ENCODE data around the gene ILF3. TPM values are rescaled to one million over a fixed set of nuclear protein-coding genes. Genes with fewer than 3 reads are reported as not detected.
A peak's percentile ranks its signal among the peaks of the same experiment; 100 is the strongest.

ILF3 gene
- total and polyA plus RNA-seq, 2 of the 13 experiments (the other 11 are each of a cell fraction or from before 2014, with no cell fraction given): 120 to 173 TPM

GRCh38 chr19:10640361-10640760, 13.8 kb upstream of the ILF3 start (continued):
- TF ChIP-seq ZNF83 (CRISPR knock-in tag; IDR thresholded peaks at IDR 0.05; ENCODE audit: borderline replicate concordance) (no peak), GATAD2A (CRISPR knock-in tag; IDR thresholded peaks at IDR 0.05) (0 out of 2 replicates have a peak, but pooled peaks have one; percentile 16), PAXIP1 (CRISPR knock-in tag; conservative IDR thresholded peaks at IDR 0.05) (peak; percentile 61), SALL1 (CRISPR knock-in tag; IDR thresholded peaks at IDR 0.05) (peak; percentile 53), ZBTB25 (CRISPR knock-in tag; IDR thresholded peaks at IDR 0.05) (no peak), ZMYM3 (CRISPR knock-in tag; IDR thresholded peaks at IDR 0.05) (peak; percentile 64; the same call in 1 of the 2 replicates), KAT7 (CRISPR knock-in tag; IDR thresholded peaks at IDR 0.05; ENCODE audit: borderline replicate concordance) (no peak), HNF4G (IDR thresholded peaks at IDR 0.05; ENCODE audit: borderline replicate concordance, low read depth, low read length) (peak; percentile 74; the same call in 1 of the 2 replicates), HNF4G (CRISPR knock-in tag; IDR thresholded peaks at IDR 0.05; ENCODE audit: borderline replicate concordance, low read depth) (no peak), BCL6 (CRISPR knock-in tag; IDR thresholded peaks at IDR 0.05) (no peak), PHF21A (CRISPR knock-in tag; IDR thresholded peaks at IDR 0.05) (peak; percentile 51), FOXK1 (CRISPR knock-in tag; IDR thresholded peaks at IDR 0.05; ENCODE audit: borderline replicate concordance, low read depth) (no peak), AGO1 (IDR thresholded peaks at IDR 0.05; ENCODE audit: low read depth, low read length, poor library complexity, severe bottlenecking) (no peak), SRSF9 (IDR thresholded peaks at IDR 0.05; ENCODE audit: borderline replicate concordance, insufficient read depth, low read depth, low read length, poor library complexity, severe bottlenecking) (no peak), CHD4 (IDR thresholded peaks at IDR 0.05; ENCODE audit: borderline replicate concordance, low read length) (no peak), ZSCAN9 (CRISPR knock-in tag; IDR thresholded peaks at IDR 0.05; ENCODE audit: borderline replicate concordance) (no peak), ZBTB42 (CRISPR knock-in tag; IDR thresholded peaks at IDR 0.05) (no peak), ZNF737 (CRISPR knock-in tag; IDR thresholded peaks at IDR 0.05; ENCODE audit: borderline replicate concordance) (no peak), MTERF4 (CRISPR knock-in tag; IDR thresholded peaks at IDR 0.05) (no peak), CCAR2 (optimal IDR thresholded peaks at IDR 0.05; ENCODE audit: low read depth, low read length) (no peak), FOXJ3 (CRISPR knock-in tag; IDR thresholded peaks at IDR 0.05; ENCODE audit: borderline replicate concordance) (no peak), KDM5B (CRISPR knock-in tag; IDR thresholded peaks at IDR 0.05; ENCODE audit: borderline replicate concordance) (no peak), HNF4A (CRISPR knock-in tag; IDR thresholded peaks at IDR 0.05) (peak; percentile 94), SAP130 (CRISPR knock-in tag; IDR thresholded peaks at IDR 0.05; ENCODE audit: low read depth) (peak; percentile 41; the same call in 1 of the 2 replicates), GRHL1 (CRISPR knock-in tag; conservative IDR thresholded peaks at IDR 0.05) (no peak)

Measured in HepG2 (cell line).